T-helper 9 cell (primary cell): ENCODE results near the gene RAB23.
"Not testable (repeated sequence)": the region's sequence is repeated elsewhere in the genome, so short reads cannot be mapped to it uniquely, and the experiment has no call there.

Experiments used
- DNase-seq: peaks from one replicate; pipeline ENCODE4 v3.0.0-alpha.2; 2020
- total RNA-seq, 2 donors: gene quantifications; one replicate each; lab custom pipeline; 2026; lab: John Stamatoyannopoulos, UW

The RAB23 gene
- total RNA-seq: 2.2 to 5.0 reads per million in 2 donors

DNA sequence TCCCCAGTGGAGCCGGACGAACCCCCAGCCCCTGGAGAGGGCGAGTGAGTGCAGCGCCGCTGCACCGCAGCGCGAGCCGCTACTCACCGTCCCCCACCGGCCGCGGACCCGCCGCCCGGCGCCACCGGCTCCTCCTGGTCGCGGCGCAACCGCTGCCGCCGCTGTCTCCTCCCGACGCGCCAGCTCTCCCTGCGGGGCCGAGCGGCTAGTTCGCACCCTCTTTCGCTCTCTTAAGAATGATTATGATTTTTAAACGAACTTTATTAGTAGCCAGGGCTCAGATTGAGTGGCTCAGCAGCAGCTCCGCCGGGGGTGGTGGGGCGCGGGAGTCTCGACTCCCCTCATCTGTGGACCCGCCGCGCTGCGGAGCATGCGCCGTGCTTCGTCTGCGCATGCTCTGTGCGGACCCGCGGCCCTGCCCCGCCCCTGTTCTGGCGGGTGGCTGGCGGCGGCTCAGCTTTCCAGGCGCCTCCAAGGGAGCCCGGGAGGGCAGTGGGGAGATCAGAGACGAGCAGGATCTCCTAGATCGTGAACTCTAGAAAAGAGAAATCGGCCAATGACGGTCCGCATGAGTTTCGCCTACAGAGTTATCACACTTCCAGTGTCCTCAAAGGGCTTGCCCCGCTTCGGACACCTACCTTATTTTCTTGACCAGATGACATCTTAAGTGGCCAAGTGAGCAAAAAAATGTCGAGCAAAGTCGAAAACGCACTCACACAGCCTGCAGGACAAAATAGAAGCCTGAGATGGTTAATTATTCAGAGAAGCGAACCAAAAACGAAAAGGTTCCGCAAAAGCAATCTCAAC, at the start of gene RAB23:
Gene RAB23 (minus strand): TSS at position 372 of the 807 bp plus-strand sequence. CDS start 11,927 bp downstream, outside the sequence.
- DNase-seq: peak; percentile 73

- no peak for DNase-seq
These were observed 46.2 kb upstream of the RAB23 start for GRCh38 chr6:57268294-57268640.

- peak; percentile 12 for DNase-seq
These were observed 45.6 kb upstream of the RAB23 start for GRCh38 chr6:57267586-57268293.

DNA sequence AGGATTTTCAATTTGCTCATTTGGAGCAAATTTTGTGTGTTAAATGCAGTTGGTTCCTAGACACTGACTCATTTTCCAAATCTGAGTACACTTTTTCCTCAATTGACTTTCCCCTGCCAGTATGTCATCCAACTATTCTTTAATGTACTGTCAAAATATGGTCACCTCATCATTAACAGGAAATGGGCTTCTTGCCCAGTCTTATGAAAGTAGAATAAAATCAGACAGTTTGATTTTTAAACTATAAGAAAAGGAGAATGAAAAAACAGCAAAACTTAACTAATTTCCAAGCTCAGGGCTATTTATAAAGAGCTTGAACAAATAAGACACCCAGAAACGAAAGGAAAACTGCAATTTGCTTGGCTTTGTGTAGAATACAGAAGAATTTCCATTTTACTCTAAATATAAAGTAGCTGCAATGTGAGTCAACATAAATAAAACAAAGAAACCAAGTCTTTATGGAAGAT, 43.7 kb upstream of the RAB23 start:
- no peak for DNase-seq

GRCh38 chr6:57263739-57264138, 41.6 kb upstream of the RAB23 start:
- DNase-seq: no peak

DNA sequence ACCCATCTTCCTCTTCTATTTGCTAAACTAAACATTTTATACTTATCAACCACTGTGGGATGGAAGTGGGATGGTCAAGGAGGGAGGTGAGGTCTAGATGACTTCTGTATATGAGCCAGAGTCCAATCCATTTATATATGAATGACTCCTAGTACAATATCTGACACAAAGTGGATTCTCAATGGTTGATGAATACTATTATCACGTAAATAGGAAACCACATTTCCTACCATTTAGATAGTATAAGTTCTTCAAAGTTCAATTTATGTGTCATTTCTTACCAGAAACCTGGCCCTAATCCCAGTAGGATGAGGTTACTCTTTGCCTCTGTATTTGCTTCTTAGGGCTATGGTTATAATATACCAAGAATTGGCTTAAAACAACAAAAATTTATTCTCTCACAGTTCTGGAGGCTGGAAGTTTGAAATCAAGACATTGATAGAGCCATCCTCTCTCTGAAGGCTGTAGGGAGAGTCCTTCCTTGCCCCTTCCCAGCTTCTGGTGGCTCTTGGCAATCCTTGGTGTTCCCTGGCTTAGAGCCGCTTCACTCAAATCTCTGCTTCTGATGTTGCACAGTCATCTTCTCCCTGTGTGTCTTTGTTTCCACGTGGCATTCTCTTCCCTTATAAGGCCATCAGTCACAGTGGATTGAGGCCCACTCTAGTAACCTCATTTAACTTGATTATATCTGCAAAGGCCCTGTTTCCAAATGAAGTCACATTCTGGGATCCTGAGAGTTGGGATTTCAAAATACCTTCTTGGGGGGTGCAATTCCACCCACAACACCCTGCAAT, 41.0 kb upstream of the RAB23 start:
- DNase-seq: no peak

DNA sequence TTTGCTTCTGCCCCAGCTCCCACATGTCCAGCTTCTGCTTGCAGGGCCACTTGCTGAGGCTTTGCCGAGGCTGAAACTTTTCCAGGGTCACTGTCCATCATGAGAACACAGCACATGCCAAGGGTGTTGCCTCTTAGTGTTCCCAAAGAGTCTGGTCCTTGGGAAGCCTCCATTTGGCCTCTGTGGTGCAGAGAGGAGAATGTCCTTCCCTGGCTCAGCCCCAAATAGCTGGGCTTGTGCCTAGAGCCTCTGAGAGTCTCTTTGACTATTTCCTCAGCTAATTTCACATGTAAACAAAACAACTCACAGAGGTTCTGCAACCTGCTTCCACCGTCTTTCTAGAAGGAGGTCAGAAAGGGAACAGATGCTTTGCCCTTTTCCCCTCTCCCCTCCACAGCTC, 40.4 kb upstream of the RAB23 start:
- DNase-seq: no peak

DNA sequence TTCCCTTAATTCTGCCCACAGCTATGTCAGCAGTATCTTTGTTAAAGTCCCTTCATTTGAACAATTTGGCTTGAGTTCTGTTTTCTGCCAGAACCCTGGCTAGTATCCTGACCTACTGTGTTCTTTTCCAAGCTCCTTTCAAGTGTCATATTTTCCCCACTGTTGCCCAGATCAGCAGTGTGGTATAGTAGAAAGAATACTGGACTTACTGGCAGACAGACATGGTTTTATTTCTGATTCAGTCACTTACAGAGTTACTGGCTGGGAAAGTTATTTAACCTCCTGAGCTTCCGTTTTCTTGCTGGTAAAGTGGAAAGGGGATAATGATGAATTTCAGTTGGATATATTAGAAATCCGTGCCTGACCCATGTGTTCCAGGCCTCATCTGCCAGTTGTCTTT, 39.8 kb upstream of the RAB23 start:
- DNase-seq: no peak

- DNase-seq: no peak
These were observed 37.0 kb upstream of the RAB23 start for GRCh38 chr6:57259064-57259463.

DNA sequence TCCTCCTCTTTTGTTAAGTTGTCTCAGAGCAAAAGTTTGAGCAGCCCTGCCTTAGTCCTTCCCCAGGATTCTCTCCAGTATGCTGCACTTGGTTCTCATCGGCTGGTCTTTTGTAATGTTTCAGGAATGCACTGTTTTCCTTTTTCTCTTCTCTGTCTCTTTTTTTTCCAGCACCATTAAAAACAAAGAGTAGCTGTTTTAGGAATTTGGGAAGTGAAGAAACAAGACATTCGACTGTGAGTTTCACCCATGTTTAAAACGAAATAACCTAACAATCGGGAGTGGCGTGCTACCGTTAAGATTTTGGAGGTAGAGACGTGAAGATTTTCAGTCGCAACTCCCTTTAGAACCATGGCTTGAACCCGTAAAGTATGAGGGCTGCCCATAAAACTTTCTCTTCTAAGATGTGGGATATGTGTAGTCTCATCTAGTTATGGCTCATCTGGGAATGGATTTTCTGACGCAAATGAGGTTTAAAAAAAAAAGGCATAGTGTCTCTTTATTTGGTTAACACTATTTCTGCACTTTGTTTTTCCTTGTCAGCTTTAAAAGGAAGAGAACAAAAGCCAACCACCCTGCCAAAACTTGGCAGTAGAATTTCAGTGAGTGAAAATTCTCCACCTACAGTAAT, 35.9 kb upstream of the RAB23 start:
- no peak for DNase-seq

- DNase-seq: no peak
These were observed 34.4 kb upstream of the RAB23 start for GRCh38 chr6:57256541-57256940.

- no peak for DNase-seq
These were observed 33.5 kb upstream of the RAB23 start for GRCh38 chr6:57255451-57256169.

GRCh38 chr6:57254055-57254717, 32.1 kb upstream of the RAB23 start:
- DNase-seq: no peak

GRCh38 chr6:57252975-57253374, 30.9 kb upstream of the RAB23 start:
- DNase-seq: no peak

DNA sequence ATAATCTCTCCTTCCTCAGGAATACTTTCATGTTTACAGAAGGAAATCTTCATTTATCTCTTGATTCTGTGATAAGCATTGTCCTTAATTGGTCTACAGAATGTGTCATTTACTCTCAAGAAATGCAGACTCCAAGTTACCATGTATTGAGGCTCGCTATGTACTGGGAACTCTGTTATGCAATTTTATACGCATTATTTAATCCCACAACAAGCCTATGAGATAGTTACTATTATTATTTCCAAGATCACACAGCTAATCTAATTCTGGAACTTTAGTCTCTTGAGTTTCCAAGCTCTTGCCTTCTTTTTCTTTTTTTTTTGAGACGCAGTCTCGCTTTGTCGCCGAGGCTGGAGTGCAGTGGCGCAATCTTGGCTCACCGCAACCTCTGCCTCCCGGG, 30.0 kb upstream of the RAB23 start:
- no peak for DNase-seq

DNA sequence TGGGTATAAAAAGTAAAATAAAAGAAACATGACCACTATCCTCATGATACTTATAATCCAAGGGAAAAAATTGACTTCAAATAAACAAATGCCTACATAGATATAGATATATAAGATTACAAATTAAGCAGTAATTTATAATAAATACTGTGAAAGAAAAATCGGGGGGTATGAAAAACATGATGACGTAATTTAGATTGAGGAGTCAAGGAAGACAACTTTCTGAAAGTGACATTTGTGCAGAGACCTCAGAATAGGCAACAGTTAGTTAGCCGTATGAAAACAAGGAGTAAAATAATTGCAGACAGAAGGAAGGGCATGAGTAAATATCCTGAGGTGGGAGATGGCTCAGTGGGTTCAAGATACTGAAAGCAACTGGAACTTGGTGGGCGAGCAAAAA, 28.2 kb upstream of the RAB23 start:
- no peak for DNase-seq

DNA sequence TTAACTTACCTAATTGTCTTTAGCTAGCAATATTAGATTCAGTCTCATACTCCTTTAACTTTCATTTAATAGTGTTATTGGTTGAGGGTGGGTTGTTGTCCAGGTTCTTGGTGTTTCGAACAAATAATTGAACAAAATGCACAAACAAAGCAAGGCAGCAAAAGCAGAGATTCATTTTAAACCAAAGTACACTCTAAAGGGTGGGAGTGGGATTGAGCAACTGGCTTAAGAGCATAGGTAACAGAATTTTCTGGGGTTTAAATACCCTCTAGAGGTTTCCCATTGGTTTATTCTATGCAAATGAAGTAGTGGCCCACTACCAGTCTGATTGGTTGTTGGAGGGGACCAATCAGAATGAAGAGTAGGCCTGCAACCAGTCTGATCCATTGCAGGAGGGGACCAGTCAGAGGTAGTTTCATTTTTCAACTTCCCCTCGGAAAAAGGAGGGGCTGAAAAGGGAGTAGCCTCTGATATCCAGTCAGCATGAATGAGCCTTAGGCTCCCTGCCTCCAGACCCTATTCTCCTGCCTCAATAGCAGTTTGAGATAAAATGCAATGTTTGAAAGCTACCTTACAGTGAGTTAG, 26.3 kb upstream of the RAB23 start:
- no peak for DNase-seq

- DNase-seq: no peak
These were observed 25.5 kb upstream of the RAB23 start for GRCh38 chr6:57247603-57248002.

- DNase-seq: no peak
These were observed 24.2 kb upstream of the RAB23 start for GRCh38 chr6:57246307-57246706.

DNA sequence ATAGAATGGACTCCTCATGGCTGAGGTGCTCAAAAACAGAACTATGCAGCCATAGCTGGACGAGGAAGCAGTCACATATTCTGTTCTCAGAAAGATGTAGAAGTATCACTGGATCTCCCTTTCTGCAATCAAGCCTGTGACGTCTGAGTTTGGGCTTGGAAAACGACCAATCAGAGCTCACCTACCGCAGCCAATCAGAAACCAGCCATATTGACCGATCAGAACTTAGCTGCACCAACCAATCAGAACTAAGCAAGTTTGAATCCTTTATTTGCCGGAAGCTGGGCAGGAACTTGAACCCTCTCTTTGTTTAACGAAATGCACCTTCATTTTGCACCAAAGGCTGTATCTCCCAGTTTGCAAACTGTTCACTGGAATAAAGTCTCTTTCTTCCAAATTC, 21.8 kb upstream of the RAB23 start:
- no peak for DNase-seq

DNA sequence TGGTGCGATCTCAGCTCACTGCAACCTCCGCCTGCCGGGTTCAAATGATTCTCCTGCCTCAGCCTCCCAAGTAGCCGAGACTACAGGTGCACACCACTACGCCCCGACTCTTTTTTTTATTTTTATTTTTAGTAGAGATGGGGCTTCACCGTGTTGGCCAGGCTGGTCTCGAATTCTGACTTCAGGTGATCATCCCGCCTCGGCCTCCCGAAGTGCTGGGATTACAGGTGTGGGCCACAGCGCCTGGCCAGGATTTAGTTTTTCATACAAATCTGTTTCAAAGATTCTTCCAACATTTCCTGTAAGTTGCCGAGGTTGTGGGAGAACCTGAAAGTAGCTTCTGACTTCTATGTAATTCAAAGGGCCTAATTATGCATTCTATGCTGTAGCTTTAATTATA, 21.4 kb upstream of the RAB23 start:
- not testable (repeated sequence) for DNase-seq
